T-cell (primary cell): ENCODE results near the gene TMBIM6. TPM values are rescaled to one million over a fixed set of nuclear protein-coding genes. Genes with fewer than 3 reads are reported as not detected.
"Not testable (repeated sequence)": the region's sequence is repeated elsewhere in the genome, so short reads cannot be mapped to it uniquely, and the experiment has no call there.

Experiments
- ATAC-seq, 4 experiments: fragments of 200-7000 bp in 3 of 4; fragments of 150-1000 bp in 1 of 4; cut with Tn5 transposase; replicated peaks in 1 of 4; 1 replicate in 3 of 4; 2 replicates in 1 of 4; pipeline ENCODE4 v1.10.0; 2021; ENCODE audit warnings: moderate library complexity in 3 of 4, mild to moderate bottlenecking in 2 of 4, moderate number of reproducible peaks in 1 of 4
- CTCF ChIA-PET, 2 donors: fragments of 300-600 bp; sonication (Branson Sonifier 250); formaldehyde crosslinking; loops; one replicate each; lab custom pipeline; 2022; ENCODE audit warnings: antibody characterized with exemption in 2 of 2; lab: Charles Lee
- POLR2A ChIA-PET, 2 donors: fragments of 300-600 bp; sonication (Branson Sonifier 250); formaldehyde crosslinking; loops; one replicate each; lab custom pipeline; 2022; ENCODE audit warnings: antibody characterized with exemption in 2 of 2; lab: Charles Lee
- DNase-seq, 35 experiments: peaks; one replicate each; pipeline versions ENCODE4 v3.0.0 to v3.0.0-alpha.2; 2013 to 2023
- H3K27ac ChIP-seq: one replicate; pipeline ENCODE4 v1.5.1; 2013; ENCODE audit warnings: low read length
- H3K27me3 ChIP-seq, 2 experiments: replicated peaks in 1 of 2; 1 replicate in 1 of 2; 2 replicates in 1 of 2; pipeline versions ENCODE4 v1.6.1 to v1.7.0; 2013; ENCODE audit warnings: low read length in 1 of 2, mixed read lengths in 1 of 2; ENCODE audit not compliant: control insufficient read depth in 2 of 2, insufficient read depth in 2 of 2; ENCODE audit errors: extremely low read depth in 1 of 2
- H3K36me3 ChIP-seq, 2 donors: 1 replicate in 1 of 2; 2 replicates in 1 of 2; pipeline versions ENCODE4 v1.6.1 to v1.7.0; 2013; ENCODE audit warnings: low read length in 1 of 2; ENCODE audit not compliant: control insufficient read depth in 2 of 2, insufficient read depth in 1 of 2; ENCODE audit errors: extremely low read depth in 1 of 2
- H3K4me1 ChIP-seq, 2 experiments: 1 replicate in 1 of 2; 2 replicates in 1 of 2; pipeline versions ENCODE4 v1.6.1 to v1.7.0; 2013; ENCODE audit warnings: low read length in 2 of 2, mixed read lengths in 1 of 2; ENCODE audit not compliant: insufficient read depth in 2 of 2, control insufficient read depth in 1 of 2; ENCODE audit errors: extremely low read depth in 1 of 2
- H3K4me3 ChIP-seq, 2 donors: 1 replicate in 1 of 2; 2 replicates in 1 of 2; pipeline versions ENCODE4 v1.5.1 to v1.7.0; 2013; ENCODE audit warnings: mild to moderate bottlenecking in 2 of 2, low read length in 1 of 2, moderate library complexity in 1 of 2; ENCODE audit not compliant: control insufficient read depth in 1 of 2; ENCODE audit errors: extremely low read depth in 1 of 2
- H3K9me3 ChIP-seq: 2 replicates; pipeline ENCODE4 v1.7.0; 2013
- H3K27ac Mint-ChIP-seq, 2 donors: one replicate each; pipeline ENCODE4 v1.8.0; 2020 to 2021; ENCODE audit warnings: mild to moderate bottlenecking in 2 of 2, mixed read lengths in 2 of 2
- H3K27me3 Mint-ChIP-seq, 2 donors: one replicate each; pipeline ENCODE4 v1.8.0; 2021 to 2022; ENCODE audit warnings: mixed read lengths in 2 of 2
- H3K36me3 Mint-ChIP-seq: one replicate; pipeline ENCODE4 v1.8.0; 2021; ENCODE audit warnings: mixed read lengths
- H3K4me1 Mint-ChIP-seq, 3 donors: one replicate each; pipeline ENCODE4 v1.8.0; 2020 to 2022; ENCODE audit warnings: mixed read lengths in 3 of 3, mild to moderate bottlenecking in 1 of 3
- H3K4me3 Mint-ChIP-seq, 3 donors: one replicate each; pipeline ENCODE4 v1.8.0; 2020 to 2022; ENCODE audit warnings: mild to moderate bottlenecking in 3 of 3, mixed read lengths in 3 of 3, moderate library complexity in 3 of 3
- H3K9me3 Mint-ChIP-seq, 3 donors: one replicate each; pipeline ENCODE4 v1.8.0; 2020 to 2022; ENCODE audit warnings: mixed read lengths in 3 of 3
- WGBS: methylation state at CpG from one replicate; pipeline ENCODE4 v1.1.5; 2013; ENCODE audit warnings: missing lambda C conversion rate; ENCODE audit not compliant: insufficient coverage; 5-methylcytosine and 5-hydroxymethylcytosine counted together
- total RNA-seq, 35 experiments: library from RNA in 6 of 35; stranded (reverse) in 6 of 35; fragments of 120-200 nt in 1 of 35; gene quantifications; one replicate each; pipeline versions ENCODE4 v1.2.1 to v1.2.4 and lab custom pipeline; 2013 to 2026

TMBIM6 gene
- total RNA-seq, 5 donors from 2014 or later (not counting 1 experiment from before 2014, with no cell fraction given), result 333 to 426 (median 401) TPM

DNA sequence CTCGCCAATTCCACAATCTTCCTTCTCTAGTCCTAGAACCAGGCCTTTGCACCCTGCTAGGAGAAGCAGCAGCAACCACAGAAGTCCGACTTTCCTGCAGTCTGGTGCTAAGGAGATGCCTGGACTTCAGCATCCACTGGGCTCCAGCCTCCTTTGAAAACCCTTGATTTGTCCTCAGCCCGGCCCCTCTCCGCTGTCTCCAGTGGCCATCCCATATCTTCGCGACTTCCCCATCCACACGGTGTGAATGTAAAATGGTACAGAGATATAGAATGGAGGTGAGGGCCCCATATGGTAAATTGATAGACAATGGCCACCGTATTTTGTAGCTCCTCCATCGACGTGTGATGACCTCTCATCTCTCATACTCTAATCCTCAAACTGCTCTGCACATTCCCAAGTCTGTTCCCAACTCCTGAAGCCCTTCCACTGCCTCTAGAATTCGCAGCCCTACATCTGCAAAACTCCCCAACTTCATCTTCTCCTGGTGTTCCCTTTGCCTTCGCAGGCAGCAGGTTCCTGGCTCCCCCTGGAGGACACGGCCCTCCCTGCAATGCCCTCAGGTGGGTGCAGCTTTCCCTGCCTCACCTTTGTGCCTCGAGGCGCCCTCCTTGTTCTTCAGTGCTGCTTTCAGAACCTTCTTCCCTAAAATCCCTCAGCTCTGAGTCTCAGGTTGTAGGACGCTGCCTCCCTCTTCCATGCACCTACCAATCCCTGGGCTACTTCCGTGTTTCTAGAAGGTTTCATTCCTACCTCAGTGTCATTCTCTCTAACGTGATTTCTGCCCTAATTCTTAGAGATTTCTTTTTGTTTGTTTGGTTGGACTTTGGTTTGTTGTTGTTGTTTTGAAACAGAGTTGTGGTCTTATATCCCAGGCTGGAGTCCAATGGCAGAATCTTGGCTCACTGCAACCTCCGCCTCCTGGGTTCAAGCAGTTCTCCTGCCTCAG, 36.7 kb downstream of the TMBIM6 start:
- Histone ChIP-seq H3K27ac (no peak overlapping the region), H3K4me1 (peaks cover 0 to 14% of the 10 kb centered on the region in 2 experiments), H3K36me3 (no peaks in the 10 kb centered on the region), H3K9me3 (no peaks in the 10 kb centered on the region), H3K27me3 (peaks cover 0 to 27% of the 10 kb centered on the region in 2 experiments), H3K4me3 (no peak overlapping the region)
- ChIA-PET POLR2A (interaction anchor here in 1 of 2 donors (1.8 kb wide), 1 partner anchor 37 kb away, joined by 7 read pairs; the partner anchor contains the start of gene TMBIM6), CTCF (interaction anchor here (0.5 to 3.1 kb wide), 13 partner anchors 8 to 318 kb away, joined by 3 to 26 read pairs (median 4); partner anchors contain the start of gene TMBIM6 (in 2 of the 2))
- DNase-seq (peak; percentile 35 to 85 (median 66)), ATAC-seq (peak; percentile 83 to 87 (median 86))
- H3K27me3 Mint-ChIP-seq, result peaks cover 18 to 31% of the 10 kb centered on the region in 2 donors
- WGBS, result 39% methylated on average over 11 of the region's 19 CpGs
- H3K9me3 Mint-ChIP-seq, result no peaks in the 10 kb centered on the region
- peak overlapping the region in 1 of 3 donors; percentile 0 for H3K4me3 Mint-ChIP-seq
- peaks cover 10 to 21% (median 16%) of the 10 kb centered on the region in 3 donors for H3K4me1 Mint-ChIP-seq
- no peak overlapping the region for H3K27ac Mint-ChIP-seq
- no peaks in the 10 kb centered on the region for H3K36me3 Mint-ChIP-seq

DNA sequence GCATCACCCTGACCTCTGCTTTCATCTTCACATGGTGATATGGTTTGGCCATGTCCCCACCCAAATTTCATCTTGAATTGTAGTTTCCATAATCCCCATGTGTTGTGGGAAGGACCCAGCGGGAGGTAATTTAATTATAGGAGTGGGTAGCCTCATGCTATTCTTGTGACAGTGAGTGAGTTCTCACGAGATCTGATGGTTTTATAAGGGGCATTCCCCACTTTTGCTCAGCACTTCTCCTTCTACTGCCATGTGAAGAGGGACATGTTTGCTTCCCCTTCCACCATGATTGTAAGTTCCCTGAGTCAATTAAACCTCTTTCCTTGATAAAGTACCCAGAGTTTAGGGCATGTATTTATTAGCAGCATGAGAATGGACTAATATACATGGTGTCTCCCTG, 38.2 kb downstream of the TMBIM6 start:
- DNase-seq, result no peak
- no peaks in the 10 kb centered on the region for H3K9me3 ChIP-seq
- H3K4me1 ChIP-seq, result peaks cover 0 to 14% of the 10 kb centered on the region in 2 experiments
- no CpG with 5 or more reads among the region's 2 CpGs for WGBS
- peaks cover 0 to 33% of the 10 kb centered on the region in 2 experiments for H3K27me3 ChIP-seq
- Mint-ChIP-seq H3K4me1 (peaks cover 10 to 21% (median 16%) of the 10 kb centered on the region in 3 donors), H3K27me3 (peaks cover 30 to 42% of the 10 kb centered on the region in 2 donors), H3K9me3 (no peaks in the 10 kb centered on the region), H3K27ac (no peak overlapping the region), H3K4me3 (no peak overlapping the region), H3K36me3 (no peaks in the 10 kb centered on the region)
- no peaks in the 10 kb centered on the region for H3K36me3 ChIP-seq
- CTCF ChIA-PET, result interaction anchor here in 1 of 2 donors (0.6 to 3.1 kb wide), 2 partner anchors 36 to 39 kb away, joined by 3 to 26 read pairs; partner anchors contain the start of gene TMBIM6
- no peak overlapping the region for H3K4me3 ChIP-seq
- H3K27ac ChIP-seq, result no peak overlapping the region
- POLR2A ChIA-PET, result no interaction called here
- ATAC-seq, result no peak

DNA sequence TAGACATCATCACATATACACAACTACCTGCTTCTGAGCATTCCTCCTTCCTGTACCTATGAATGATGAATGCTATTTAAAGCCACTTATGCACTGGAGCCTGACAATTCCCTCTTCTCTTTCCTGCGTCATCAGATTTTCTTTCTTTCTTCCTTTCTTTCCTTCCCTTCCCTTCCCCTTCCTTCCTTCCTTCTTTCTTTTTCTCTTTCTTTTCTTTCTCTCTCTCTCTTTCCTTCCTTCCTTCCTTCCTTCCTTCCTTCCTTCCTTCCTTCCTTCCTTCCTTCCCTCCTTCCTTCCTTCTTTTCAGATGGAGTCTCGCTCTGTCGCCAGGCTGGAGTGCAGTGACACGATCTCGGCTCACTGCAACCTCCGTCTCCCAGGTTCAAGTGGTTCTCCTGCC, 39.6 kb downstream of the TMBIM6 start:
- POLR2A ChIA-PET, result not testable (repeated sequence)
- WGBS, result 100% methylated on average over 2 of the region's 6 CpGs

DNA sequence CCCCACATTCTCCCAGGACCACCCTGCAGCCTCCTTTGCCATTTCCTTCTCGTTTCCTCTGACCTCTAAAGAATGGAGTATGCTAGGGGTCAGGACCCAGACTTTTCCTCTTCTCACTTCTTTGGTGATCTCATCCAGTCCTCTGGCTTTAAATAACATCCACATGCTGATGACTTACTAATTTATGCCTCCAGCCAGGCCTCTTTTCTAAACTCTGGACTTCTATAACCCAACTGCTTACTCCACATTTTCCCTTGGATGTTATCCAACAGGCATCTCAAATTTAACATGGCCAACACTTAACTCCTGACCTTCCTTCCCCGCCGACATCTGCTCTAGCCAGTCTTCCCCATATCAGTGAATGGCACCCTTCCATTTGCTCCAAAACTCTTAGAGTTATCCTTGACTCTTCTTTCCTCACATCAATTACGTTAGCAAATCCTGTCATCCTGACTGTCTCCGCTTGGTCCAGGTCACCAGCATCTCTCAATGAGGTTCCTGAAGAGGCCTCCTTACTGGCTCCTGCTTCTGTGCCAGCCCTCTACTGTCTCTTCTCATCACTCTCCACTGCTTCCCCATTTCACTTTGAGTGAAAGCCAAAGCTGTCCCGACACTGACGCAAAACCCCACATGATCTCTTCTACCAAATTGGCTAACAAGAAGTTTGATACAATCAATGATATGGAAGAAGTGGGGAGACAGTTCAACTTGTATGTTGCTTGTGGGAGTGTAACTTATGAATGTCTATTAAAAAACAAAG, 42.7 kb downstream of the TMBIM6 start:
- peaks cover 0 to 5% (median 0%) of the 10 kb centered on the region in 3 donors for H3K9me3 Mint-ChIP-seq
- ChIA-PET CTCF (interaction anchor here in 1 of 2 donors (0.7 kb wide), 1 partner anchor 27 kb away, joined by 3 read pairs; no protein-coding TSS in a partner anchor), POLR2A (no interaction called here)
- H3K27ac Mint-ChIP-seq, result no peak overlapping the region
- 83% methylated on average over 4 of the region's 7 CpGs for WGBS
- Histone ChIP-seq H3K4me1 (no peaks in the 10 kb centered on the region), H3K9me3 (no peaks in the 10 kb centered on the region), H3K27me3 (peaks cover 0 to 13% of the 10 kb centered on the region in 2 experiments), H3K36me3 (no peaks in the 10 kb centered on the region), H3K4me3 (no peak overlapping the region), H3K27ac (no peak overlapping the region)
- no peaks in the 10 kb centered on the region for H3K4me1 Mint-ChIP-seq
- DNase-seq (peak in 1 of 35 experiments; percentile 14), ATAC-seq (no peak)
- peaks cover 5% of the 10 kb centered on the region for H3K36me3 Mint-ChIP-seq
- peaks cover 28 to 38% of the 10 kb centered on the region in 2 donors for H3K27me3 Mint-ChIP-seq
- no peak overlapping the region for H3K4me3 Mint-ChIP-seq

More for the DNA sequence above, 39.6 kb downstream of the TMBIM6 start:
- not testable (repeated sequence) for H3K27ac ChIP-seq, H3K4me3 Mint-ChIP-seq, ATAC-seq, H3K36me3 ChIP-seq, H3K4me3 ChIP-seq, H3K9me3 Mint-ChIP-seq, H3K36me3 Mint-ChIP-seq, DNase-seq, H3K9me3 ChIP-seq, H3K27ac Mint-ChIP-seq
- H3K4me1 ChIP-seq, result peaks cover 0 to 14% of the 10 kb centered on the region in 2 experiments
- H3K27me3 ChIP-seq, result peaks cover 0 to 31% of the 10 kb centered on the region in 2 experiments
- Mint-ChIP-seq H3K4me1 (peaks cover 10 to 21% (median 16%) of the 10 kb centered on the region in 3 donors), H3K27me3 (peaks cover 30 to 42% of the 10 kb centered on the region in 2 donors)
- CTCF ChIA-PET, result interaction anchor here (0.7 to 1.4 kb wide), 5 partner anchors 18 to 289 kb away, joined by 3 to 7 read pairs (median 4); partner anchors contain the start of gene TMBIM6 (in 1 of the 2)

DNA sequence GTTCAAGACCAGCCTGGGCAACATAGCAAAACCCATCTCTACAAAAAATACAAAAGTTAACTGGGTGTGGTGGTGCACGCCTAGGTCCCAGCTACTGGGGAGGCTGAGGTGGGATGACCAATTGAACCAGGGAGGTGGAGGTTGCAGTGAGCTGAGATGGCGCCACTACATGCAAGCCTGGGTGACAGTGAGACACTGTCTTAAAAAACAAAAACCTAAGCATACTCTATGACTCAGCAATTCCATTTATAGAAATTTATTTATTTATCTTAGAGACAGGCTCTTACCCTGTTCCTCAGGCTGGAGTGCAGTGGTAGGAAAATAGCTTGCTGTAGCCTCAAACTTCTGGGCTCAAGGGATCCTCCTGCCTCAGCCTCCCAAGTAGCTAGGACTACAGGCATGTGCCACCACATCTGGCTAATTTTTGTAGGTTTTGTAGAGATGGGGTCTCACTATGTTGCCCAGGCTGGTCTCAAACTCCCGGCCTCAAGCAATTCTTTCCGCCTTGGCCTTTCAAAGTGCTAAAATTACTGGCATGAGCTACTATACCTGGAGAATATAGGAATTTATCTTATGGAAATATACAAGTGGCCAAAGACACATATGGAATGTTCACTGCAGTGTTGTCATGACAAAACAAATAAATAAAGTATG, 43.5 kb downstream of the TMBIM6 start:
- POLR2A ChIA-PET, result no interaction called here
- peaks cover 0 to 12% of the 10 kb centered on the region in 2 experiments for H3K27me3 ChIP-seq
- no peaks in the 10 kb centered on the region for H3K4me1 Mint-ChIP-seq

More for the DNA sequence above, 43.5 kb downstream of the TMBIM6 start:
- Histone ChIP-seq H3K4me3 (no peak overlapping the region), H3K27ac (no peak overlapping the region), H3K36me3 (no peaks in the 10 kb centered on the region), H3K4me1 (no peaks in the 10 kb centered on the region), H3K9me3 (no peaks in the 10 kb centered on the region)
- H3K9me3 Mint-ChIP-seq, result peaks cover 0 to 5% (median 0%) of the 10 kb centered on the region in 3 donors
- H3K27ac Mint-ChIP-seq, result no peak overlapping the region
- CTCF ChIA-PET, result interaction anchor here in 1 of 2 donors (1.3 kb wide), 1 partner anchor 7 kb away, joined by 3 read pairs; no protein-coding TSS in a partner anchor
- H3K36me3 Mint-ChIP-seq, result peaks cover 5% of the 10 kb centered on the region
- no peak overlapping the region for H3K4me3 Mint-ChIP-seq
- DNase-seq (no peak), ATAC-seq (no peak)
- peaks cover 20 to 30% of the 10 kb centered on the region in 2 donors for H3K27me3 Mint-ChIP-seq
- no CpG with 5 or more reads among the region's 4 CpGs for WGBS
